Esophagus squamous epithelium (tissue), 4 donors: Measurements from ENCODE around the gene EIPR1.

Experiments
- CTCF ChIP-seq, 6 experiments: fragments of 450-650 bp in 4 of 6; fragments of 200-600 bp in 2 of 6; sonication (generic) in 2 of 6; IDR thresholded peaks; one replicate each; pipeline ENCODE4 v1.5.1; 2016 to 2019; ENCODE audit warnings: antibody characterized with exemption in 6 of 6, mild to moderate bottlenecking in 4 of 6, moderate library complexity in 4 of 6
- POLR2A ChIP-seq, 4 donors: fragments of 450-650 bp; IDR thresholded peaks; one replicate each; pipeline ENCODE4 v1.6.1; 2017; ENCODE audit warnings: antibody characterized with exemption in 4 of 4, mild to moderate bottlenecking in 4 of 4, moderate library complexity in 3 of 4

DNA sequence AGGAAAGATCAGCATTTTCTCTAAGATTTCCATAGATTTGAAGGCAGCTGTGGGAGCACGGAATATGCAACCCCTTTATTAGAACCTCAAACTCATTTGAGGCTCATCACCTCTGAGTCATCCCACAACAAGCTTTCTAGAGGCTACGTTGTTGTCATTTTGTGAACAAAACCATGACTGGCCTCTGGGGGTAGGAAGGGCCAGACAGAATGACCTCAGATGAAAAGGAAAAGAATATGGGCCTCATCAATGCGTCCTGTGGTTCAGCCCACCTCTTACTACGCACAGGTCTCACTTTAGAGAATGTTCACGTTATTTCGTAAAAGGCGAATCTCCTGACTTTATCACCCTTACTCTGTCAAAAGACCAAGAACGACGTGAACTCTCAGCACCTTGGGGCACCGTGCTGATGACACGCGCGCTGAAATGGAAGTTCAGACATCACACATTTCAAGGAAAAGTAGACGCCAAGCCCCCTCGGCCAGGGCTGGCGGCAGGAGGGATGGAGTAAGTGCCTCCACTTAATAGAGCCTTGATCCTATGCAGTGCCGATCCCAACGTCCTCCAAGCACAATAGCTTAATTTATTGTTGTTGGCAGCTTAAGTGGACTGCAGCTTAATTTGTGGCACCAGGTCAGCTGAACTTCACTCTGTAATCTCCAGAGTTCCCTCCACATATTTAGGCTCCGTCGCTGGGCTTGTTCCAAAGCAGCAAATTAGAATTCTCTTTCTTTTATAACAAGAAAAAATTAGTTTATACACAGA lies 208.3 kb downstream of the EIPR1 start:
- no peak for TF ChIP-seq CTCF (IDR thresholded peaks at IDR 0.05)
- TF ChIP-seq POLR2A (IDR thresholded peaks at IDR 0.05), result no peak
